GM19372 (cell line): ENCODE results near the gene PRR7.
A peak's percentile ranks its signal among the peaks of the same experiment; 100 is the strongest.

ENCODE experiments used
- ATAC-seq: cut with Tn5 transposase; IDR thresholded peaks from one replicate; pipeline ENCODE4 v1.9.1; 2021; ENCODE audit warnings: mild to moderate bottlenecking, low read depth, moderate library complexity; ENCODE audit not compliant: unreplicated experiment

The PRR7 gene

GRCh38 chr5:177421062-177421798, 25.4 kb upstream of the PRR7 start:
- ATAC-seq: no peak

DNA sequence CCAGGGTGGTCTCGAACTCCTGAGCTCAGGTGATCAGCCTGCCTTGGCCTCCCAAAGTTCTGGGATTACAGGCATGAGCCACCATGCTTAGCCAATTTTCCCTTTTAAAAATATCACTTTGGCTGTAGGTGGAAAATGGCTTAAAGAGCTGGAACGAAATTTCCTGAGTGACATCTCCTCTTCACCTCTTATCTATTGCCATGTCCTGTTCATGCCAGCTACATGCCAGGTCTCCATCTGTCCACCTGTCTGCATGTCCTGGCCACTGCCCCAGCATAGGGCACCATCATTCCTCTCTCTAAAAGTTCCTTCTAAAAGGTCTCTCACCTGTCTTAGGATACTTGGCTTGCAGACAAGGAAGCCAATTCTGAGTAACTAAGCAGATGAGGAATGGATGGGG, 22.9 kb upstream of the PRR7 start:
- ATAC-seq: no peak

DNA sequence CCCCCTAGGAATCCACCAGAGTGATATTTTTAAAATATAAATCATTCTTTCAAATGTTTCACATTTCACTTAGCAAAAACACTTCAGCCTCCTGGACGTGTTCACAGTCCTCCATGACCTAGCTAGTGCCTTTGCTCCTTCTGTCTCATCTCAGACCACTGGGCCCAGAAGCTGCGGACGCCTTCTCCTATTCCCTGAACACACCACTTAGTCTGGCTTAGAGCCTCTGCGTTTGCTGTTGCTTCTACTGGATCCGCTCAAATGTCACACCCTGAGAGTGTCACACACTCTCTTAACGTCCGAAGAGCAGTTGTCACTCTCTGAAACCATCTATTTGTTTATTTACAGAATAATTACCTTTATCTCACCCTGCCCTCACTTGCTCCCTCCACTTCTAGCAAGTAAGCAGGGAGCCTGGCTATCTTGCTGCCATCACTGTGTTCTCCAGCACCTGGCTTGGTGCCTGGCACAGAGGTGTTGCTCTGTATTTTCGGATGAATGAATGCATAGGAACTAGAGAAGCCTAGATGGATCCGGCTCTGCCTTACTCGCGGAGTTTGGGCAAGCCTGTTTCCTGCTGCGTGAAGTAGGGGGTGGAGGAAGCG, 21.3 kb upstream of the PRR7 start:
- ATAC-seq: no peak

DNA sequence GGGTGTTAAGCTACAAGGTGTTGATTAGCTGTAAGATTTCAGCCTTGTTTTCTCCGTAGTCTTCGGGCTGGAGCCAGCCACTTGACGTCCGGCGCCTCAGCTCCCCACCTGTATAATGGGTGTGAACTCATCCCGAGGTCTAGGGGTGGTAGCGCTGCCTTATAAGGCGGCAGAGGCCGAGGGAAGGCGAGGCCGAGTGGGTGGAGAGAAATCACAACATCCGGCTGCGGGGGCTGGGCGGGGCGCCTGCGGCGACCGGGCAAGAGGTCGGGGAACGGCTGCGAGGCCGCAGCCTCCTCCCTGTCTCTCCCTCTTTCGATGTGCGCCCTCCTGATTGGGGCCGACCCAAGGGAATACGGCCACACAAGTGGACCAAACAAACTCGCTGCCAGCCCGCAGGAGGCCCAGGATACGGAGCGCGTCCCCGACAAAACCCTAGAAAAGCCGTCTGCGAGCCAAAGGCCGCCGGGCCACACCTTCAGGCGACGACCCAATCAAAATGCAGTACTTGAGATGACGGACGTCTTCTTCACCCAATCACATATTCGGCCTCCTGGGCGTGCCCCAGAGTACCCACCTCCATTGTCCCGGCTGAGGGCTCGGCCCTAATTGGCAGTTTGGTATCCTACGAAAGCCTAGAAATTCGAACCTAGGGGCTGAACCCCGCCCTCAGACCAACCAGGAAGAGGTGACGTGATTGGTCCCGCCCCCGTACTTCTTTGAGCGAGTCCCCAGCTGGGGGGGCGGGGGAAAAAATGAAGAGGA, 20.6 kb upstream of the PRR7 start:
- ATAC-seq: peak; percentile 75

- ATAC-seq: peak; percentile 6
These were observed 19.9 kb upstream of the PRR7 start, which contains the start of gene GRK6 for GRCh38 chr5:177426566-177427210. Gene GRK6 (plus strand): TSS chr5:177426676. CDS start chr5:177426846, 170 bp downstream.

- no peak for ATAC-seq
These were observed 19.3 kb upstream of the PRR7 start for GRCh38 chr5:177427211-177427822.

DNA sequence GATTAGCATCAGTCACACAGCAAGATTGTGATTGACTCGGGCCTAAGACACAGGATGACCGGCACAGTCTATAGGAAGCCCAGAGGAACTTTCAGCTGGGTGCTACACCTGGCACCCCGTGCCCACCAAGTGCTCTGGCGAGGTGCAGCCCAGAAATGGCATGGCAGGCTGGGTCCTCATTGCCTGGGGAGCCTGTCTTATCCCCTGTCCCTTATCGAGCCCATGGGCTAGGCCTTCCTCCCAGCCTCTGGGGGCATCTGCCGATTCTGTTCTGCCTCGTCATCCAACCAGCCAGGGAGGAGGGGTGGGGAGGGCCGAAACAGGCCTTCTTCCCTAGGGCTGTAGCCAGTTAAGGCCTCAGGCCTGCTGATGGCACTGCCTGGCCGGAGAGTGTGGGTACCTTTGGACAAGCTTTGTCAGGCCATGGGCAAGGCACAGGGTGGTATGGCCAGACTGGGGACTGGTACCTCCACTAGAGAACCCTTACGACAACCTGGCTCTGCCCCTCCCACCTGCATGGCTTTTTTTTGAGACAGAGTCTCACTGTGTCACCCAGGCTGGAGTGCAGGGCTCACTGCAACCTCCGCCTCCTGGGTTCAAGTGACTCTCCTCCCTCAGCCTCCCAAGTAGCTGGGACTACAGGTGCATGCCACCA, 18.6 kb upstream of the PRR7 start:
- no peak for ATAC-seq

GRCh38 chr5:177428574-177429217, 17.9 kb upstream of the PRR7 start:
- ATAC-seq: no peak

DNA sequence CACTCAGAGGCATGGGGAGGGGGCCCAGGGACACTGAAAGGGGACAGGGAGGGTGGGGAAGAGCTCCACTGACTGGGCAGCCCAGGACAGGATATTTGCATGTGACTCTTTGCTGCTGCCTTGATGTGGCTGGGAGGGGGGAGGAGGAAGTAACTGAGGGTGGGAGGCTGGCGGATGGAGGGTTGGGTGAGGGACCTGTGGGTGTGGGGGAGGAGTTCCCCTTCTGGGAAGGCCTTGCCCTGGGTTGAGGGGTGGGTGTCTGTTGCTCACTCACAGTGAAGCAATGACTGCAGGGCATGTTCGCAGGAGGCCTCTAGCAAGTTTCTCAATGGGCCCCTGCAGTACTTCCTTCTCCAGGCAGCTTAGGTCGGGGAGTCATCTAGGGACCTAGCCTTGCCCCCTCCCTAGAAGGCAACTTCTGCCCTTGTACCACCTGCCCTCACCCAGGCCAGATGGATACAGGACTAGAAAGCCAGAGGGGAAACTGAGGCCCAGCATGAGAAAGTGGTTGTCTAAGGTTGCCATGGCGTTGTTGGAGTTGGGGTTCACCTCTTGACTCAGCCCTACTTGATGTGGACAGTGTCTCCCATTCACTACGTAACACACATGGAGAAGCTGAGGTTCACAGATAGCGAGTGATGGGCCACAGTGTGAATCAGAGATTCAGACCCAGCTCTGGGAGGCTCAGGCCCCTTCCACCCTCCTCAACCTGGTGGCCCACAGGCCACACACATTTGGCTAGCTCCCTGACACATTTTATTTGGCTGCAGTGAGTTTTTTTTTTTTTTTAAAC, 17.2 kb upstream of the PRR7 start:
- no peak for ATAC-seq

DNA sequence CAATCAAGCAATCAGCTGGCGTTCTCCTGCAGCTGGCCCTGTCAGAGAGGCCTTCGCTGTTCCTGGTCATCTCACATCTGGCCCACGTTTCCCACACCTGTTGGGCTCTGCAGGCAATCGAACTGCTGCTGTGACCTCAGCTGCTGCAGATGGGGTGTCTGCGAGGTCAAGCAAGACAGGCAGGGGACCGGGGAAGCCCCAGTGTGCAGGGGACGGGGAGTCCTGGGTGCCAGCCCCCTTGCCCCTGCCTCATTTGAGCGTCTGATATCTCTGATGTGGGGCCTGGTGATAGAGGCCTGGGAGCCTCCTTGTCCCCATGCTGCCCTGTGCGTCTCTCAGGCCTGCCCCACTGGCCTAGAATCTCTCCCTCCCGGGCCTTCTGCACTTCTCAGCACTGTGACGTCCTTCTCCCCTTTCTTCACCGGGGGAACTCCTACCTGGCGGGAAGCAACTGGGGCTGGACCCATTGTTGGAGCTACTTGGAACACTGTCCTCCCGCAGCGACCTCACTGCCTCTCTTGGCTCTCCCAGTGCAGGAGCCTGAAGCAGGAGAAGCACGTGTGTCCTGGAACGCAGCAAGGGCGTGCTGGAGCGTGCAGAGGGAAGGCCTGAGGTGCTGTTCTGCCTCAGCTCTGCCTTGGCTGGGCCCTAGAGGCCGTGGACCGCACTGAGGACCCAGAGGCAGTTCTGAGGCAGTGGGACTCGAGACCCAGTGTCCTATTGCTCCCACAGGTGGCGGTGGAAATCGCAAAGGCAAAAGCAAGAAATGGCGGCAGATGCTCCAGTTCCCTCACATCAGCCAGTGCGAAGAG, 16.3 kb upstream of the PRR7 start:
- ATAC-seq: no peak

DNA sequence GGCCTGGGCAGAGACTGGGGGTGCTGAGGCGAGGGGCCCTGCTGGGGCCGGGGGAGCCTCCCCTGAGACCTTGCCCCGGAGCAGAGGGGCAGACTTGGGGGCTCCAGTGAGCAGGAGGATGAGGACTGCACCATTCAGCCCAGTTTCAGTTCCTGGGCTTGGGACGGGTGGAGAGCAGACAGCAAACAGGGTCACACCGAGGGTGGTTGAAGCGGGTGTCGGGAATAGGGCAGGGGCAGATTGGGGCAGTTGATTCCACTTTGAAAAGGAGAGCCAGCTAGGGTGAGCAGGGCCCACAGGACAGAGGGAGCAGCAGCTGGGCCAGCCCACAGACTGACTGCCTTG, 15.7 kb upstream of the PRR7 start:
- ATAC-seq: no peak

DNA sequence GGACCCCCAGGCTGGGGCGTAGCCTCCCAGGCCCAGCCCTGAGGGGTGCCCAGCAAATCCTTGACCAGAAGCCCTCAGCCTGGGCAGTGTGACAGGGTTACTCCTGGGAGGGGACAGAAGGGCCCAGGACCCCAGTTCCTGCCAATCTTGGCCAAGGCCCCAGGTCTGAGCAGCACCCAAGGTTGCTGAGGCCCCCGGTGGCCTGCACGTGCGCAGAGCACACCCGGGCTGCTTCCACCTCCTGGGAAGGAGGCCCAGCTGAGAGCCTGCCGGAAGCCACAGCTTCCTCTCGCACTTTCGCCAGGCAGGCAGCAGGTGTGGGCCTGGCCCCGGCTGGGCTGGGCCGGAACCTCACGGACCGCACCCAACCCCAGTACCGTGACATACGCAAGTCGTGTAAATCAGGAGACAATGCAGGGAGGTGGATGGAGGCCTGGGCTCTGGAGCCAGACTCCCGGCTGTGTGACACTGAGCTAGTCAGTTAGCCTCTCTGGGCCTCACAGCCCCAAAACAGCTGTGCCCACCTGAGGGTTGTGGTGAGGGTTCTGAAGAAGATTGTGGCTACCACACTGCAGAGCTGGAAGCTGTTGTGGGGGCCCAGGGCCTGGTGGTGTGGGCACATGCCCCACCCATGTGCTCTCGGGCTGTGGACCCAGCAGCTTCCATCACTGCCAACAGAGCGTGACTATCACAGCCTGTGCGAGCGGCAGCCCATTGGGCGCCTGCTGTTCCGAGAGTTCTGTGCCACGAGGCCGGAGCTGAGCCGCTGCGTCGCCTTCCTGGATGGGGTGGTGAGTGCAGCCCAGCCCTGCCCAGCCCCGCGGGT, 15.1 kb upstream of the PRR7 start:
- peak; percentile 38 for ATAC-seq

- peak; percentile 31 for ATAC-seq
These were observed 14.3 kb upstream of the PRR7 start for GRCh38 chr5:177432143-177432838.

GRCh38 chr5:177432839-177433657, 13.6 kb upstream of the PRR7 start:
- ATAC-seq: no peak

- no peak for ATAC-seq
These were observed 12.9 kb upstream of the PRR7 start for GRCh38 chr5:177433658-177434217.

- no peak for ATAC-seq
These were observed 12.2 kb upstream of the PRR7 start for GRCh38 chr5:177434437-177434836.
